HUES48 (cell line): Measurements from ENCODE around the gene FAHD2A.
"Not testable (repeated sequence)": the region's sequence is repeated elsewhere in the genome, so short reads cannot be mapped to it uniquely, and the experiment has no call there.

Experiments used
- H3K27ac ChIP-seq: one replicate; pipeline ENCODE4 v1.7.0; 2013; ENCODE audit warnings: low read depth, low read length, inconsistent platforms
- H3K27me3 ChIP-seq: 2 replicates; pipeline ENCODE4 v1.6.1; 2013; ENCODE audit warnings: mild to moderate bottlenecking, low read length; ENCODE audit not compliant: control insufficient read depth, insufficient read depth
- H3K36me3 ChIP-seq: 2 replicates; pipeline ENCODE4 v1.6.1; 2013; ENCODE audit warnings: low read length; ENCODE audit not compliant: control insufficient read depth, insufficient read depth
- H3K4me1 ChIP-seq: 2 replicates; pipeline ENCODE4 v1.6.1; 2013; ENCODE audit warnings: mild to moderate bottlenecking, low read length; ENCODE audit not compliant: control insufficient read depth, insufficient read depth
- H3K4me3 ChIP-seq: 2 replicates; pipeline ENCODE4 v1.5.1; 2013; ENCODE audit warnings: mild to moderate bottlenecking, low read depth, low read length
- H3K9ac ChIP-seq: 2 replicates; pipeline ENCODE4 v1.6.1; 2013; ENCODE audit warnings: mild to moderate bottlenecking, low read depth, low read length, moderate library complexity
- H3K9me3 ChIP-seq: 2 replicates; pipeline ENCODE4 v1.6.1; 2013; ENCODE audit warnings: low read length; ENCODE audit not compliant: control insufficient read depth, insufficient read depth

The FAHD2A gene, protein sequence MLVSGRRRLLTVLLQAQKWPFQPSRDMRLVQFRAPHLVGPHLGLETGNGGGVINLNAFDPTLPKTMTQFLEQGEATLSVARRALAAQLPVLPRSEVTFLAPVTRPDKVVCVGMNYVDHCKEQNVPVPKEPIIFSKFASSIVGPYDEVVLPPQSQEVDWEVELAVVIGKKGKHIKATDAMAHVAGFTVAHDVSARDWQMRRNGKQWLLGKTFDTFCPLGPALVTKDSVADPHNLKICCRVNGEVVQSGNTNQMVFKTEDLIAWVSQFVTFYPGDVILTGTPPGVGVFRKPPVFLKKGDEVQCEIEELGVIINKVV

DNA sequence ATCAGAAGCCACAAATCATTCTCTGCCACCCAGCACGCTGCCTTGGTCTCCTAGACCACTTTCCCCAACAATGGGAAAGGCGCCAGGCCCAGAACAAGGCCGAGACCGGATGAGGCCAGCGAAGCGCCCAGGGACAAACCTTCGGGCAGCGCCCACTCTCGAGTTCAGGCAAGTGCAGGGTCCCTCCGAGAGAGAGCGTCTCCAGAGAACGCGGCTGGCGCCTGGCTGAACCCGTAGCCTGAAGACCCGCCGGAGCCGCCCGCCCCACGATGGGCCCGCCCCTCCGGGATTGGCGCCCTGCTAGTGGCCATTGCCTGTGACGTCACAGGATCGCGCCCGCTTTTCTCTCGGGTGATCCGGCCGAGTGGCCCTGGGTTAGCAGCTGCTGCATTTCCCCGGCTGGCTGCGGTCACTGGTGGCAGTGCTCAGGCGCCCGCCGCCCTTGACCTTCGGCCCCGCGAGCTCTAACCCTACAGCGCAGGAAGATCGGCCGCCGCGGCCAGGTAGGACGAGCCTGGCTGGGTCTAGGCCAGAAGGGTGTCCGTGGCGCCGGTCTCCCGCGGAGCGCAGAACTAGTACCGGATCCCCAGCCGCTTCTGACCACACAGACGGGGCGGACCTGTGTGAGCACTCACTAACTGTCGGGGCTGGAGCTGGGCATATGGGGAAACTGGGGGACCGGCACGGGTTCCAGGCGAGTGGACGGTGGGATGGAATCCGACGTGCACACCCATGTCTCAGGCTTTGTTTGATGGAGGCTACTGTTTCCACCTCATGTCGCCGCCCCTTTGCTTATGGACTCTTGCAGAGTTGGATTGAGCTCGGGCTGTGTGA, at the start of gene FAHD2A:
Gene FAHD2A, plus strand, starts transcription at position 339 of the 834 bp plus-strand sequence. CDS start 2,851 bp downstream, outside the sequence.
- H3K9ac ChIP-seq = peak within 1 kb of the TSS; percentile 85
- H3K27ac ChIP-seq = peak within 1 kb of the TSS; percentile 26
- no peaks in the 10 kb centered on the region for H3K9me3 ChIP-seq
- H3K4me1 ChIP-seq = peaks cover 3% of the 10 kb centered on the region; the same call in 1 of the 2 replicates
- H3K4me3 ChIP-seq = peak within 1 kb of the TSS; percentile 88
- H3K36me3 ChIP-seq = peaks cover 5% of the 10 kb centered on the region
- H3K27me3 ChIP-seq = peaks cover 5% of the 10 kb centered on the region; the same call in 1 of the 2 replicates

DNA sequence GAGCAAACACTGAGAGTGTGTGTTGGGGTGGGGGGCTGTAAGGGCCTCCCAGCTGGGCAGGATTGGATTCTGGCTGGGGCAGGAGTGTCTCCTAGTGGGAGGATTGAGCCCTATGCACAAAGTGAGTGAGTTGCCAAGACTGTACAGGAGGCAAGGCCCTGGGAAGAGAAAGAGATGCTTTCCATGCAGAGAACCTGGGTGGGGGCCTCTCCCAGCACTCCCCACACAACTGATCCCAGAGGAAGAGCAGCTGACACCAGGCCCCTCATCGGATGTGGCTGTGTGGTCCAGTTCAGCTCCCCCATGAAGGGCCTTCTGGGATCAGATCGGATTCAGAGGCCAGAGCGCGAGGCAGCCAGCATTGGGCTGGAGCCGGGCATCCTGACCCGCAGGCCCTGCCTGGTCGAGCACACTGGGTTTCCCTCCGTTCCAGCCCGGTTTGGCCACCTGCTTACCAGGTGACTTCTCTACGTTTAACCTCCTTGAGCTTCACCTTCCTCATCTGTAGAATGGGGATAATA, 49.4 kb upstream of the FAHD2A start:
- H3K9me3 ChIP-seq = no peaks in the 10 kb centered on the region
- H3K36me3 ChIP-seq = no peaks in the 10 kb centered on the region
- no peak overlapping the region for H3K4me3 ChIP-seq
- no peak overlapping the region for H3K9ac ChIP-seq
- H3K27me3 ChIP-seq = peaks cover 18% of the 10 kb centered on the region
- no peak overlapping the region for H3K27ac ChIP-seq
- no peaks in the 10 kb centered on the region for H3K4me1 ChIP-seq

- Histone ChIP-seq H3K9me3 (no peaks in the 10 kb centered on the region; the same call in 1 of the 2 replicates), H3K36me3 (no peaks in the 10 kb centered on the region), H3K27me3 (peaks cover 11% of the 10 kb centered on the region), H3K4me3 (no peak overlapping the region), H3K27ac (no peak overlapping the region), H3K4me1 (no peaks in the 10 kb centered on the region), H3K9ac (no peak overlapping the region)
Measured at GRCh38 chr2:95353613-95354468, 48.7 kb upstream of the FAHD2A start.

DNA sequence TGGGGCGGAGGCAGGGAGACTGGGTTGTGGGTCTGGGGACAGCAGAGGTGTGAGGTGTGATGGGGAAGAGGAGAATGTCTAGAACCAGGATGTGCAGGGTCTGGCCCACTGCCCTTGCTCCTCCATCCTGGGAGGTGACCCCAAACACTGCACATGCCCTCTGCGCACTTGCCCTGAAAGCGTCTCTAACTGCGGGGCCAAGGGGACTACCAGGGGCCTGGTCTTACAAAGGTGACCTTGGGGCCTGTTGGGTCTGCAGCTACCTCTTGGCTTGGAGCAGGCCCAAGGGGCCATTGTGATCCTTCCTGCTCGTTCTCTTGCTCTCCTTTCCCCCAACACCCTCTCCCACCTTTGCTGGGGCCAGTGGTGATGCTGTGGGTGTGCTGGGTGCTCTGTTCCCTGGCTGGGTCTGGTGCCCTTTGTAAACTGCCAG, 48.0 kb upstream of the FAHD2A start:
- Histone ChIP-seq H3K4me3 (no peak overlapping the region), H3K4me1 (no peaks in the 10 kb centered on the region), H3K27ac (no peak overlapping the region), H3K9me3 (no peaks in the 10 kb centered on the region; the same call in 1 of the 2 replicates), H3K27me3 (0 out of 2 replicates have a peak, but pooled peaks cover 4% of the 10 kb centered on the region), H3K9ac (no peak overlapping the region), H3K36me3 (no peaks in the 10 kb centered on the region)

DNA sequence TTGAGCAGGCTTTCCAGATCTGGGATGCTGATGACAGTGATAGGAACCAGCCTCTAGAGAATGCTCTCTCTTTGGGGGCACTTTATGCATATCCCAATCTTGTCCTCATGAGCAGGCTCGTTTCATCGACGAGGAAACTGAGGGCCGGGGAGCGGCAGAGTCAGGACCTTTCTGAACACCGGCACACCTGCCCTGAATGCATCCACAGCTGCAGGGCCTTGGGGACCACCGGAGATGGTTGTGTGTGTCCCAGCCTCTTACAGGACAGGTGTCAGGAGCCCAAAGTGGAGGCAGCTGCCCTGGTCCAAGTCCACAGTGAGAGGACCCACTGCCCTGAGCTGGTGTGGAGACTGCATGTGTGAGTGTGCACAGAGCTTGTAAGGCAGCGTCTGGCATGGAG, 47.6 kb upstream of the FAHD2A start:
- no peaks in the 10 kb centered on the region for H3K4me1 ChIP-seq
- no peak overlapping the region for H3K4me3 ChIP-seq
- H3K27ac ChIP-seq = no peak overlapping the region
- H3K9ac ChIP-seq = no peak overlapping the region
- 0 out of 2 replicates have a peak, but pooled peaks cover under 1% of the 10 kb centered on the region for H3K27me3 ChIP-seq
- H3K9me3 ChIP-seq = no peaks in the 10 kb centered on the region; the same call in 1 of the 2 replicates
- H3K36me3 ChIP-seq = no peaks in the 10 kb centered on the region

- H3K4me3 ChIP-seq, H3K4me1 ChIP-seq, H3K27me3 ChIP-seq, H3K27ac ChIP-seq, H3K9ac ChIP-seq, H3K36me3 ChIP-seq, H3K9me3 ChIP-seq: not testable (repeated sequence)
Measured at GRCh38 chr2:95355486-95355885, 47.0 kb upstream of the FAHD2A start.

- no peaks in the 10 kb centered on the region; the same call in 1 of the 2 replicates for H3K9me3 ChIP-seq
- H3K27me3 ChIP-seq = no peaks in the 10 kb centered on the region
- H3K27ac ChIP-seq = no peak overlapping the region
- no peaks in the 10 kb centered on the region for H3K36me3 ChIP-seq
- no peak overlapping the region for H3K4me3 ChIP-seq
- no peak overlapping the region for H3K9ac ChIP-seq
- no peaks in the 10 kb centered on the region for H3K4me1 ChIP-seq
Measured at GRCh38 chr2:95356821-95357700, 45.4 kb upstream of the FAHD2A start.

DNA sequence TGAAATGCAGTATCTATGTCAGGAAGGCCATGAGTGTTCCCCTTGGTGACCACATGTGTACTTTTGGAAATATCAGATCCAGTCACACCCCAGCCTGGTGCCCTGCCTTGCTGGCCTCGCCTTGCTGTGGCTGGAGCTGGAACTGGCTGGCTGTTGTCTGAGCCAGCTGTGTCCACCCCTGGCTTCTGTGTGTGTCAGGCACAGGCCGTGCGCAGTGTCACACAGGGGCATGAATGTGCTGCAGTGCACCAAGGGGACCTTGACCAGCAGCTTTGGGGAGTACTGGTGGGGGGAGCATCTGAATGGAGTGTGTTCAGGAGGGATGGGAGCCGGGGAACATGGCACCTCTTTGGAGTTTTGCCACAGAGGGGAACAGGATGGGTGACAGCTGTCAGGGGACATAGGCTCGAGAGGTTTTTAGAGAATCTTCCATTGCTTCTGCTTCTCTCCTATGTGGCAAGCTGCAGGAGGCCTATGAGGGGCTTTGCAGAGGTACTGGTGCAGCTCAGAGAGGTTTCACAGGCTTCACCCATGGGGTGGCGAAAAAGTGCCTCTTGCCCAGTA, 44.7 kb upstream of the FAHD2A start:
- H3K4me1 ChIP-seq = no peaks in the 10 kb centered on the region
- no peak overlapping the region for H3K9ac ChIP-seq
- H3K4me3 ChIP-seq = no peak overlapping the region
- H3K9me3 ChIP-seq = no peaks in the 10 kb centered on the region; the same call in 1 of the 2 replicates
- no peaks in the 10 kb centered on the region for H3K36me3 ChIP-seq
- no peak overlapping the region for H3K27ac ChIP-seq
- no peaks in the 10 kb centered on the region for H3K27me3 ChIP-seq

DNA sequence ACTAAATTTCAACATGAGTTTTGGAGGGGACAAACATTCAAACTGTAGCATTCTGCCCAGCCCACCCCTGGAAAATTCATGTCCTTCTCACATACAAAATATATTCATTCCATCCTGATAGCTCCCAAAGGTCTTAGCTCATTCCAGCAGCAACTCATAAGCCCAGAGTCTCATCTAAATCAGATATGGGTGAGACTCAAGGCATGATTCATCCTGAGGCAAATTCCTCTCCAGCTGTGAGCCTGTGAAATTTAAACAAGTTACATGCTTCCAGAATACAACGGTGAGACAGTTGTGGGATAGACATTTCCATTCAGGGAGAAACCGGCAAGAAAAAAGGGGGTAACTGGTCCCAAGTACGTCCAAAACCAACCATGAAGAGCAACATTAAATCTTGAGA, 43.5 kb upstream of the FAHD2A start:
- Histone ChIP-seq H3K9ac (no peak overlapping the region), H3K36me3 (no peaks in the 10 kb centered on the region), H3K27ac (no peak overlapping the region), H3K9me3 (no peaks in the 10 kb centered on the region; the same call in 1 of the 2 replicates), H3K4me3 (no peak overlapping the region), H3K4me1 (no peaks in the 10 kb centered on the region), H3K27me3 (no peaks in the 10 kb centered on the region)
